Neural cell (in vitro differentiated cells): ENCODE data around the gene IMPG2.

Experiments used
- CTCF ChIP-seq: fragments of 450-650 bp; IDR thresholded peaks from 2 replicates; pipeline ENCODE4 v1.5.1; 2014; ENCODE audit warnings: antibody characterized with exemption, mild to moderate bottlenecking, moderate library complexity; ENCODE audit not compliant: poor library complexity, severe bottlenecking
- EZH2 ChIP-seq: fragments of 200-600, 300-800 bp; shearing (Covaris generic), sonication (generic); IDR thresholded peaks from 2 replicates; pipeline ENCODE4 v1.6.1; 2014; ENCODE audit warnings: antibody characterized with exemption, low read length, borderline replicate concordance, mild to moderate bottlenecking; ENCODE audit not compliant: insufficient read depth, poor library complexity, severe bottlenecking
- POLR2AphosphoS5 ChIP-seq: IDR thresholded peaks from 2 replicates; pipeline ENCODE4 v1.6.1; 2012
- TF ChIP-seq, protein P1 (sequence below): IDR thresholded peaks from 2 replicates; pipeline ENCODE4 v1.6.1; 2012; ENCODE audit warnings: borderline replicate concordance

DNA sequence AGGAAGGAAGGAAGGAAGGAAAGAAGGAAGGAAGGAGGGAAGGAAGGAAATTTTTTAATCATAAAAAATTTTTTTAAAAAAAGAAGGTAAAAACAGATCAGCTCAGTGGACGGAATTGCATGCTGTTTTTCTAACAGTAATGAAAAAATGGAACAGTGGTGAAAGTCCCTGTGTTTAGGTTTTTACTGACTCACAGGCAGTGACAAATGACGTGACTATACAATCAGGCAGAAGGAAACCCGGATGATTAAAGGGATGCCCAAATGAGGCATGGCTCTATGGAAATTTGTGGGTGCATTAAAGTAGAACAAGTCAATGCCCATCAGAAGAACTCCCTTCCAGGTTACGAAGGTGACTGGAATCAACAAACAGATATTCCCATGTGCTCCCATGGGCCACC lies 135.0 kb downstream of the IMPG2 start:
- TF ChIP-seq EZH2 (no peak), POLR2AphosphoS5 (no peak), CTCF (no peak)
- TF ChIP-seq, protein P1, sequence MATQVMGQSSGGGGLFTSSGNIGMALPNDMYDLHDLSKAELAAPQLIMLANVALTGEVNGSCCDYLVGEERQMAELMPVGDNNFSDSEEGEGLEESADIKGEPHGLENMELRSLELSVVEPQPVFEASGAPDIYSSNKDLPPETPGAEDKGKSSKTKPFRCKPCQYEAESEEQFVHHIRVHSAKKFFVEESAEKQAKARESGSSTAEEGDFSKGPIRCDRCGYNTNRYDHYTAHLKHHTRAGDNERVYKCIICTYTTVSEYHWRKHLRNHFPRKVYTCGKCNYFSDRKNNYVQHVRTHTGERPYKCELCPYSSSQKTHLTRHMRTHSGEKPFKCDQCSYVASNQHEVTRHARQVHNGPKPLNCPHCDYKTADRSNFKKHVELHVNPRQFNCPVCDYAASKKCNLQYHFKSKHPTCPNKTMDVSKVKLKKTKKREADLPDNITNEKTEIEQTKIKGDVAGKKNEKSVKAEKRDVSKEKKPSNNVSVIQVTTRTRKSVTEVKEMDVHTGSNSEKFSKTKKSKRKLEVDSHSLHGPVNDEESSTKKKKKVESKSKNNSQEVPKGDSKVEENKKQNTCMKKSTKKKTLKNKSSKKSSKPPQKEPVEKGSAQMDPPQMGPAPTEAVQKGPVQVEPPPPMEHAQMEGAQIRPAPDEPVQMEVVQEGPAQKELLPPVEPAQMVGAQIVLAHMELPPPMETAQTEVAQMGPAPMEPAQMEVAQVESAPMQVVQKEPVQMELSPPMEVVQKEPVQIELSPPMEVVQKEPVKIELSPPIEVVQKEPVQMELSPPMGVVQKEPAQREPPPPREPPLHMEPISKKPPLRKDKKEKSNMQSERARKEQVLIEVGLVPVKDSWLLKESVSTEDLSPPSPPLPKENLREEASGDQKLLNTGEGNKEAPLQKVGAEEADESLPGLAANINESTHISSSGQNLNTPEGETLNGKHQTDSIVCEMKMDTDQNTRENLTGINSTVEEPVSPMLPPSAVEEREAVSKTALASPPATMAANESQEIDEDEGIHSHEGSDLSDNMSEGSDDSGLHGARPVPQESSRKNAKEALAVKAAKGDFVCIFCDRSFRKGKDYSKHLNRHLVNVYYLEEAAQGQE, result no peak
